GM10847 (cell line): ENCODE data around the gene AOX1.

ENCODE experiments used
- POLR2A ChIP-seq: IDR thresholded peaks from 2 replicates; pipeline ENCODE4 v1.6.1; 2011; ENCODE audit not compliant: insufficient read length; ENCODE audit errors: extremely low read depth

AOX1 gene

GRCh38 chr2:200585730-200586643, at the start of gene AOX1:
TSS of gene AOX1 (plus strand) at chr2:200586014. CDS start at chr2:200586109, 95 bp downstream.
- no peak for TF ChIP-seq POLR2A

GRCh38 chr2:200538139-200538538, 47.7 kb upstream of the AOX1 start:
- no peak for TF ChIP-seq POLR2A

- no peak for TF ChIP-seq POLR2A
Observed at GRCh38 chr2:200540793-200541192, 45.0 kb upstream of the AOX1 start.

GRCh38 chr2:200567932-200568331, 17.9 kb upstream of the AOX1 start:
- TF ChIP-seq POLR2A = no peak

GRCh38 chr2:200575957-200576356, 9.9 kb upstream of the AOX1 start:
- no peak for TF ChIP-seq POLR2A

- no peak for TF ChIP-seq POLR2A
Observed at GRCh38 chr2:200577027-200577426, 8.8 kb upstream of the AOX1 start.

DNA sequence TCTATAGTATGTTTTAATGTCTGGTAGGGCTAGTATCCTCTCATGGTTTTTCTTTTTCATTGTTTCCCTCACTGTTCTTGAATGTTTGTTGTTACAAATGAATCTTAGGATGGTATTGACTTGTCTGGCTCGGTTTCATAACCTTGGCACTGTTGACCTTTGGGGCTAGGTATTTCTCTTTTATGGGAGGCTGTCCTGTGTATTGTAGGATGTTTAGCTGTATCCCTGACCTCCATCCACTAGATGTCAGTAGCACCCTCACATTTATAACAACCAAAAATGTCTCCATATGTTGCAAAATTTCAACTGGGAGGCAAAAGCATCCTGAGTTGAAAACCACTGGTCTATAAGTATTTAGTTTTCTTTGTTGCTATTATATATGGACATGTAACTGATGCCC, 7.0 kb upstream of the AOX1 start:
- no peak for TF ChIP-seq POLR2A

GRCh38 chr2:200584639-200585038, 1.2 kb upstream of the AOX1 start:
- TF ChIP-seq POLR2A = no peak

GRCh38 chr2:200585340-200585729, 479 bp upstream of the AOX1 start:
- no peak for TF ChIP-seq POLR2A

DNA sequence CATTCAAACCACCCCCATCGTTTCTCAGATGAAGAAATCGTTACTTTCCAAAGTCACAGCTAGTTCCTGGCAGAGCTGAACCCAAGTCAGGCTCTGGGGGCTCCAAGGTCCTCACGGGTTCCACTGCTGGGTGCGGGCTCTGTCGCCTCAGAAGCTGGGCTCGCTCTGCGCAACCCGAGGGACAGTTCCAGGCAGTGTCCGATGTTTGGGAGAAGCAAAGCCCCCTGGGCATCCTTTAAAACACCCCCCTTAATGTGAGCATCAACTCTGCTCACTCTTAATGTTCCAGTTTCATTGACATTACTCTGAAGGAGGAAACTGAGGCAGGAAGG, 796 bp downstream of the AOX1 start:
- TF ChIP-seq POLR2A = no peak

DNA sequence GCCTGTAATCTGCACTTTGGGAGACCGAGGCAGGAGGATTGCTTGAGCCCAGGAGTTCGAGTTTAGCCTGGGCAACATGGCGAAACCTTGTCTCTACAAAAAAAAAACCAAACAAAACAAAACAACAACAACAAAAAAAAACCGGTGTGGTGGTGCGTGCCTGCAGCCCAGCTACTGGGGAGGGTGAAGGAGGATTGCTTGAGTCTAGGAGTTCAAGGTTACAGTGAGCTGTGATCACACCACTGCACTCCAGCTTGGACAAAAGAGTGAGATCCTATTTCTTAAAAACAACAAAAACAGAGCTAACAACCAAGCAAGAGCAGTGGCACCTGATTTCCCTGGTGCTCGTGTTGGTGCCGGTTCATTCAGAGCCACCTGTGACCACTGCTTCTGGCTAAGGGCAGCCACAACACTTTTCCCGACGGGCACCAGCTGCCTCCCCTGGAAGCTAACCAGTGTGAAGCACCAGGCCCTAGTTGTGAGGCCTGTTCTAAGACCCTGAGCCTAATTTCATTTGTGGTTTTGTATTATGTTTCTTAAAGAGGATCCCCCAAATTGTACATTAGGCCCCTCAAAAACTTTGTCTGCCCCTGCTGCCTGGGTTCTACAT, 1.3 kb downstream of the AOX1 start:
- TF ChIP-seq POLR2A = no peak

GRCh38 chr2:200588076-200588678, 2.4 kb downstream of the AOX1 start:
- no peak for TF ChIP-seq POLR2A

- TF ChIP-seq POLR2A = no peak
Observed at GRCh38 chr2:200590090-200590489, 4.3 kb downstream of the AOX1 start.

GRCh38 chr2:200591308-200591707, 5.5 kb downstream of the AOX1 start:
- no peak for TF ChIP-seq POLR2A

DNA sequence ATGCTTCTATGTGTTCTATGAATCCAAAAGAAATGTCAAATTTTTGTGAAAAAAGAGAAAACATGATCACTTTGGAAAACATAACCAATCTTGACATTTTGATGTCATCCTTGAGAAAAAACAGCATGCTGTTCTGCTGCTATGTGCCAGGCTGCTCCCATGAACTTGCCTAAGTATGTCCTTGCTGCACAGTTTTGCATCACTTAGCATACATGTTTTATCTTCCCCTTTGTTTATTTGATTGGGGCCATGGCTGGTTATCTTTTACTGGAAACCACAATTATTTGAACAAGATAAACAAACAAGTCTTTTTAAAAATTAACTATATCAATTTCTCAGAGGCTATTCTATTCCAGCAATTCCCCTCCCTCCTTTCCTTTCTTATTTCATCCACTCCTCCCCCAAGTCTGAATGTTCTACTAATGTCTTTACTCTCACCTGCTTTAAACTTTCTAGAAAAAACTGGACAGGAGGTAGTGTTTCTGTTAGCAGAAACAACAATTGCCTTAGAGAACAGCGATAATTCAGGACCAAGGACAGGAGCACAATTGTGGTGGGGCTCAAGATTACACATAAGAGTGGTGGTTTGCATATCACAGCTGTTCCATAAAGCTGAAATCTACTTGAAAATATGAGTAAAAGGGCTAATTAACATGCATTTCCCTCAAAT, 6.7 kb downstream of the AOX1 start:
- no peak for TF ChIP-seq POLR2A

DNA sequence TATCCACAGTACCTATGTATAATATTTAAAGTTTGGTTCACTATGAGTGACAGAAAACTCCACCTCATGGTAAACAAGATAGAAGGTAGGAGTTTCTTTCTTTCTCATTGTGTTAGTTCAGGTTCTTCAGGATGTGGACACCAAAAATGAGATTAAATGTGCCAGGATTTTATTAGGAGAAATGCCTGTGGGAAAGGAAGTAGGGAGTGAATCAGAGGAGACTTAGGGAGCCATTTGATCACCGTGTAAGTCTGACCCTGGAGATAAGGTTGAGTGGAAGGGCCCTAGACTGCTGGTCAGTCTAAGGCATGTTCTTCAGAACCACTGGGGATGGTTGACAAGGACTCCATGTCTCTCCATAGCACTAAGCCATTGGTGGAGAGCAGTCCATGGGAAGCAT, 8.1 kb downstream of the AOX1 start:
- TF ChIP-seq POLR2A = no peak
